ENCODE results near the gene EPB41. TPM values are rescaled to one million over a fixed set of nuclear protein-coding genes. Genes with fewer than 3 reads are reported as not detected.

EPB41 gene
- total and polyA plus RNA-seq, 2 of the 4 experiments (the other 2 are of a cell fraction) = 4.6 to 10.0 TPM

GRCh38 chr1:28867850-28868249 is 46.5 kb upstream of the EPB41 start:
- H3K23ac ChIP-seq (ENCODE audit: low read depth, low read length) = no peak overlapping the region
- no peak overlapping the region for H3K4me2 ChIP-seq (ENCODE audit: low read depth, low read length)
- H2AK5ac ChIP-seq (ENCODE audit: low read depth, low read length) = no peak overlapping the region
- no peak overlapping the region for H3K56ac ChIP-seq (ENCODE audit: extremely low read depth, insufficient read depth, low read length)
- no peak overlapping the region for H3K14ac ChIP-seq (replicated peaks; ENCODE audit: low read depth, low read length)
- H3K18ac ChIP-seq (ENCODE audit: low read depth, low read length) = no peak overlapping the region
- no peak overlapping the region for H3K9ac ChIP-seq (ENCODE audit: low read depth, low read length)
- ATAC-seq (ENCODE audit: low read depth) = no peak
- H3K4ac ChIP-seq (ENCODE audit: low read depth, low read length) = no peak overlapping the region
- H3K4me3 ChIP-seq (ENCODE audit: insufficient read depth, low read depth, low read length) = no peak overlapping the region
- H3K4me1 ChIP-seq (ENCODE audit: control insufficient read depth, insufficient read depth, low read length) = no peaks in the 10 kb centered on the region
- no peak overlapping the region for H2BK5ac ChIP-seq (ENCODE audit: low read depth, low read length, poor library complexity, severe bottlenecking)
- H3K27ac ChIP-seq (ENCODE audit: insufficient read depth, low read length) = no peak overlapping the region
- H3K9me3 ChIP-seq (ENCODE audit: control insufficient read depth, insufficient read depth, low read length) = no peaks in the 10 kb centered on the region
- BruUV-seq (replicated peaks) = no TSS peak
- H2BK20ac ChIP-seq (ENCODE audit: low read depth, low read length) = no peak overlapping the region
- H3K36me3 ChIP-seq (ENCODE audit: control insufficient read depth, insufficient read depth, low read length) = no peaks in the 10 kb centered on the region
- H4K8ac ChIP-seq (ENCODE audit: low read depth in 2 of 2, low read length in 2 of 2) = no peak overlapping the region
- no peaks in the 10 kb centered on the region for H3K9me1 ChIP-seq (ENCODE audit: insufficient read depth, low read length)
- in situ Hi-C loops (cut with MboI; ENCODE audit: low sequenced_read_pairs) = loop anchor here (5.0 kb wide), 1 partner anchor 86 kb away; no protein-coding TSS in a partner anchor
- WGBS, 2 experiments (ENCODE audit: extremely low coverage in 2 of 2, insufficient read length in 1 of 2) = no CpG with 5 or more reads among the region's 3 CpGs
- dilution Hi-C loops (cut with HindIII; ENCODE audit: low sequenced_read_pairs, unreplicated experiment) = no loop called here
- TF ChIP-seq RAD21 (IDR thresholded peaks at IDR 0.05; ENCODE audit: low read length) = no peak
- no peak for TF ChIP-seq CHD1 (IDR thresholded peaks at IDR 0.05; ENCODE audit: low read depth, low read length)
- ChIA-PET POLR2A (ENCODE audit: unreplicated experiment) (no interaction called here), CTCF (interaction anchor here (2.7 kb wide), 1 partner anchor 9 kb away, joined by 12 read pairs; no protein-coding TSS in a partner anchor)
- no peak overlapping the region for H4K5ac ChIP-seq (ENCODE audit: low read depth, low read length)
- H3K79me1 ChIP-seq (ENCODE audit: low read depth in 1 of 2, low read length in 2 of 2) = no peaks in the 10 kb centered on the region
- no peak for DNase-seq
- H4K20me1 ChIP-seq (ENCODE audit: insufficient read depth, low read length) = no peaks in the 10 kb centered on the region
- intact Hi-C loops (cut with micrococcal nuclease) = no loop called here
- no peak overlapping the region for H4K91ac ChIP-seq (ENCODE audit: insufficient read depth, low read depth, low read length)
- H2AFZ ChIP-seq (replicated peaks; ENCODE audit: low read length, poor library complexity) = no peak overlapping the region
- H2AK9ac ChIP-seq (replicated peaks; ENCODE audit: low read depth, low read length, poor library complexity) = no peak overlapping the region
- H3K27me3 ChIP-seq (ENCODE audit: control insufficient read depth, insufficient read depth, low read length) = peaks cover 40% of the 10 kb centered on the region
- H2BK120ac ChIP-seq (ENCODE audit: low read depth, low read length) = no peak overlapping the region
- H2BK15ac ChIP-seq (ENCODE audit: low read depth, low read length) = no peak overlapping the region

Data from IMR-90 (cell line).